M059J (cell line): ENCODE results near the gene CLRN2. TPM values are rescaled to one million over a fixed set of nuclear protein-coding genes. Genes with fewer than 3 reads are reported as not detected.
A peak's percentile ranks its signal among the peaks of the same experiment; 100 is the strongest.
"Not testable (repeated sequence)": the region's sequence is repeated elsewhere in the genome, so short reads cannot be mapped to it uniquely, and the experiment has no call there.

Source experiments
- DNase-seq: peaks from one replicate; pipeline ENCODE4 v3.0.0-alpha.2; 2012; ENCODE audit warnings: low read depth
- total RNA-seq: library from RNA; depleted of rRNA; stranded (reverse); fragments of >200 nt; shearing (Covaris generic); gene quantifications from 2 replicates; pipeline ENCODE4 v1.2.3, GENCODE V29; 2014

The CLRN2 gene
- total RNA-seq, 1 experiment from 2014 or later, result not detected

GRCh38 chr4:17544831-17545234 lies 29.9 kb downstream of the CLRN2 start:
- DNase-seq, result no peak

- no peak for DNase-seq
Measured at GRCh38 chr4:17545374-17546140, 30.6 kb downstream of the CLRN2 start.

- DNase-seq, result no peak
Measured at GRCh38 chr4:17546222-17546621, 31.3 kb downstream of the CLRN2 start.

- DNase-seq, result no peak
Measured at GRCh38 chr4:17546678-17547077, 31.7 kb downstream of the CLRN2 start.

GRCh38 chr4:17550549-17550948 lies 35.6 kb downstream of the CLRN2 start:
- DNase-seq, result no peak

- no peak for DNase-seq
Measured at GRCh38 chr4:17552427-17552826, 37.5 kb downstream of the CLRN2 start.

- no peak for DNase-seq
Measured at GRCh38 chr4:17554568-17554967, 39.6 kb downstream of the CLRN2 start.

- DNase-seq, result no peak
Measured at GRCh38 chr4:17556498-17556897, 41.5 kb downstream of the CLRN2 start.

- no peak for DNase-seq
Measured at GRCh38 chr4:17557880-17558279, 42.9 kb downstream of the CLRN2 start.

GRCh38 chr4:17558941-17559708 lies 44.2 kb downstream of the CLRN2 start:
- DNase-seq, result no peak

GRCh38 chr4:17559709-17560048 lies 44.7 kb downstream of the CLRN2 start:
- DNase-seq, result no peak

- DNase-seq, result peak; percentile 11
Measured at GRCh38 chr4:17560065-17560673, 45.2 kb downstream of the CLRN2 start.

GRCh38 chr4:17561195-17561909 lies 46.4 kb downstream of the CLRN2 start:
- DNase-seq, result peak; percentile 61

GRCh38 chr4:17562157-17562556 lies 47.2 kb downstream of the CLRN2 start:
- peak; percentile 22 for DNase-seq

- DNase-seq, result no peak
Measured at GRCh38 chr4:17565846-17566245, 50.9 kb downstream of the CLRN2 start.

GRCh38 chr4:17567271-17567670 lies 52.3 kb downstream of the CLRN2 start:
- DNase-seq, result no peak

GRCh38 chr4:17574206-17574605 lies 59.2 kb downstream of the CLRN2 start:
- no peak for DNase-seq

GRCh38 chr4:17575177-17575576 lies 60.2 kb downstream of the CLRN2 start:
- DNase-seq, result not testable (repeated sequence)
